IPS DF 19.7 (cell line): ENCODE data around the gene INHBC.
"Not testable (repeated sequence)": the region's sequence is repeated elsewhere in the genome, so short reads cannot be mapped to it uniquely, and the experiment has no call there.

Experiments used
- DNase-seq: peaks from one replicate; pipeline ENCODE4 v3.0.0-alpha.2; 2013; ENCODE audit warnings: low read depth, low spot score

INHBC gene

DNA sequence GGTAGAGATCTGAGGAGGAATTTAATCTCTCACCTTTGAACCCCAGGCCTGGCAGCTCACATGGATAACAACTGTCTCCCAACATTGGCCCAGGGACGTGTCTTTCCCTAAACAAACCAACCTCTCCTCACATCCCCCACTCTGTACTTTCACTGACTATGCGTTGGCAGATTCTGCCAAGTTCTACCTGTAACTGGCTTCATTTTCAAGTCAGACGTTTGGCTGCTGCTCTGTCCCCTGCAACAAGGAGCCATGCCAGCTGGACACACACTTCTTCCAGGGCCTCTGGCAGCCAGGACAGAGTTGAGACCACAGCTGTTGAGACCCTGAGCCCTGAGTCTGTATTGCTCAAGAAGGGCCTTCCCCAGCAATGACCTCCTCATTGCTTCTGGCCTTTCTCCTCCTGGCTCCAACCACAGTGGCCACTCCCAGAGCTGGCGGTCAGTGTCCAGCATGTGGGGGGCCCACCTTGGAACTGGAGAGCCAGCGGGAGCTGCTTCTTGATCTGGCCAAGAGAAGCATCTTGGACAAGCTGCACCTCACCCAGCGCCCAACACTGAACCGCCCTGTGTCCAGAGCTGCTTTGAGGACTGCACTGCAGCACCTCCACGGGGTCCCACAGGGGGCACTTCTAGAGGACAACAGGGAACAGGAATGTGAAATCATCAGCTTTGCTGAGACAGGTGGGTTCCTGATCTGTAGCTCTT is at the start of gene INHBC:
Gene INHBC (plus strand): TSS at position 268 of the 707 bp plus-strand sequence. CDS start 103 bp downstream, at position 371.
- no peak for DNase-seq

GRCh38 chr12:57385586-57385985 is 49.0 kb upstream of the INHBC start:
- no peak for DNase-seq

DNA sequence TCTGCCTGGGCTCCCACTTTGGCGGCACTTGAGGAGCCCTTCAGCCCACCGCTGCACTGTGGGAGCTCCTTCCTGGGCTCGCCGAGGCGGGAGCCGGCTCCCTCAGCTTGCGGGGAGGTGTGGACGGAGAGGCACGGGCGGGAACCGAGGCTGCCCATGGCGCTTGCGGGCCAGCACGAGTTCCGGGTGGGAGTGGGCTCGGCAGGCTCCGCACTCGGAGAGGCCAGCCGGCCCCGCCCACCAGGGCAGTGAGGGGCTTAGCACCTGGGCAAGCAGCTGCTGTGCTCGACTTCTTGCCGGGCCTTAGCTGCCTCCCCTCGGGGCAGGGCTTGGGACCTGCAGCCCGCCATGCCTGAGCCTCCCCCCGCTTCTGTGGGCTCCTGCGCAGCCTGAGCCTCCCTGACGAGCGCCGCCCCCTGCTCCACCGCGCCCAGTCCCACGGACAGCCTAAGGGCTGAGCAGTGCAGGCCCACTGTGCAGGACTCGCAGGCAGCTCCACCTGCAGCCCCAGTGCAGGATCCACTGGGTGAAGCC is 48.3 kb upstream of the INHBC start:
- DNase-seq, result no peak

DNA sequence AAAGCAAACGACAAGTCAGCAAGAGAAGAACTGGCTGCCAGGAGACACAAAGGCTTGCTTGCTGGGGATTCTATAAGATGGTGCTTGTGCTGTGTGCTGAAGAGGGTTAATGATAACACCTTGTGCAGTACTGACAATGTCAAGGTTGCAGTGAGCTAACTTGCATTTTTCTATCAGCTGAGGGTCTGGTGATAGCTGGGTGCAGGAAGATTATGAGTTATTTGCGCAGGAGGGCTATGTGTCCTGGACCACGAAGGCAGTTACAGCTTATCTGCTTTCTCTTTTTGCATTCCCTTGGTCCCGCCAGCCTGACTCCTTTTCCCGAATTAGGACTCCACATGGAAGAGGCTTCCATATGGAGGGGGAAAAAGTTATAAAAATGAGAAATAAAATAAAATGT is 46.2 kb upstream of the INHBC start:
- DNase-seq, result no peak

DNA sequence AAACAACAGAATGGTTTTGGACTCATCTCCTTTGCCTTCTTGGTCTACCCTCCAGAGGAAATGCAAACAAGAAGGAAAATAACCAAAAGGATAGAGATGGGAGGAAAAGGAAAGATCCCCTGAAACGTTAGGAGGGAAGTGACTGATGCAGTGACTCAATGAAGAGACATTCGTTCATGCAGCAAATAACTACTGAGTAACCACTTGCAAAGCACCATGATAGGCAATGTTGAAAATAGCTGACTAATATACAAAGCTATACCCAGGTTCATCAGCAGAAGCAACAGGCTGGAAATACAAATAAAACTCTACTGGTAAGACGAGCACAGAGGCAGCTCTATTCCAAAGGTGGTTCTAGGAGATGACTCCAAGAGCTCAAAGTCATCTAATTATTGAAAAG is 45.6 kb upstream of the INHBC start:
- DNase-seq, result no peak

DNA sequence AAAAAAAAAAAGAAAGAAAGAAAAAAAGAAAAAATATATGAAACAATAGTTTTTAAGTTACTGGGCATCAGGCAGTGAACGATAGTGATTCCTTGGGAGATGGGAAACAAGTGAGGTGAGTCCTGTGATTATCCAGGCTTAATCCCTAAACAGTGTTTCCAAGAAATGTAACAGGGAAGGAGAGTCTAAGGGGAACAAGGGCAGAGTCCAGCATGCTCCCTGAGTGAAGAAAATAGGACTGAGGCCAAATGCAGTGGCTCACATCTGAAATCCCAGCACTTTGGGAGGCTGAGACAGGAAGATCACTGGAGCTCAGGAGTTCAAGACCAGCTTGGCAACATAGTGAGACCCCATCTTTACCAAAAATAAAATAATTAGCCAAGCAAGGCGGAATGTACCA is 44.4 kb upstream of the INHBC start:
- DNase-seq, result no peak

DNA sequence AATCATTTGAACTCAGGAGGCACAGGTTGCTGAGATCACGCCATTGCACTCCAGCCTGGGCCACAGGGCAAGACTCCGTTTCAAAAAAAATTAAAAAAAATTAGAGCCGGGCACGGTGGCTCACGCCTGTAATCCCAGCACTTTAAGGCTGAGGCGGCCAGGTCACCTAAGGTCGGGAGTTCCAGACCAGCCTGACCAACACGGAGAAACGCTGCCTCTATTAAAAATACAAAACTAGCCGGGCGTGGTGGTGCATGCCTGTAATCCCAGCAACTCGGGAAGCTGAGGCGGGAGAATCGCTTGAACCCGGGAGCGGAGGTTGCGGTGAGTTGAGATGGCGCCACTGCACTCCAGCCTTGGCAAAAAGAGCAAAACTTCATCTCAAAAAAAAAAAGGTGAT is 39.5 kb upstream of the INHBC start:
- DNase-seq, result no peak

DNA sequence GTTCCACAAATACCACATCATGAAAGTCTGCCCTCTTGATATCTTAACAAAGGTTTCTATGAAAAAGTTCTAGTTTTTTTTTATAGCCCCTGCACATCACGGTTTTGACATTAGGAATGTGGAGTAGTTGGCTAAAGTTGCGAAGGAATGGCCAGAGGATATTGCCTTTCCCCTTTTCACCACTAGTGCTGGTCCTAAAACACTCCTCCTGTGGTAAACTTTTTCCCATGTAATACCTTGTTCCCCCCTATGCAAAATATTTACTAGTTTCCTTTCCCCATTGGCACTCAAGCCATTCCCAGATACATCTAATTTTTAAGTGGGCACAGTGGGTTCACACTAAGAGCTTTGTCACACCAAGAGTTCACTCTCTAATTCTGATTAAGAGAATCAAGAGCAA is 37.1 kb upstream of the INHBC start:
- no peak for DNase-seq

DNA sequence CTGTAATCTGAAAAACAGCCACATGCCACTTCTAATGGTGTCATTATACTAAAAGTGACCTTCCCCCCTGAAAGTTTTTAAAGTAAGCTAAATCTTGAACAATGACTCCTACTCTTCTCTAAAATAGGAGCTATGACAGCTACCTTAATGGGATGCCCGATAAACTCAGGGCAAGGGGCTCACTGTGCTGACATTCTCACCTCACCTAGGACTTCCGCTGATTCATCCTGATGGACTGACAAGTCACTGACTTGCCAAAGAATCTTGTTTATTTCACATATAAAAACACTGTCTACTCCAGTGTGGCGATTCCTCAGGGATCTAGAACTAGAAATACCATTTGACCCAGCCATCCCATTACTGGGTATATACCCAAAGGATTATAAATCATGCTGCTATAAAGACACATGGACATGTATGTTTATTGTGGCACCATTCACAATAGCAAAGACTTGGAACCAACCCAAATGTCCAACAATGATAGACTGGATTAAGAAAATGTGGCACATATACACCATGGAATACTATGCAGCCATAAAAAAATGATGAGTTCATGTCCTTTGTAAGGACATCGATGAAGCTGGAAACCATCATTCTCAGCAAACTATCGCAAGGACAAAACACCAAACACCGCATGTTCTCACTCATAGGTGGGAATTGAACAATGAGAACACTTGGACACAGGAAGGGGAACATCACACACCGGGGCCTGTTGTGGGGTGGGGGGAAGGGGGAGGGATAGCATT is 34.7 kb upstream of the INHBC start:
- DNase-seq, result not testable (repeated sequence)

- DNase-seq, result no peak
These were observed 33.4 kb upstream of the INHBC start for GRCh38 chr12:57401165-57401564.

- not testable (repeated sequence) for DNase-seq
These were observed 32.4 kb upstream of the INHBC start for GRCh38 chr12:57402156-57402555.

- no peak for DNase-seq
These were observed 29.5 kb upstream of the INHBC start for GRCh38 chr12:57404966-57405640.

DNA sequence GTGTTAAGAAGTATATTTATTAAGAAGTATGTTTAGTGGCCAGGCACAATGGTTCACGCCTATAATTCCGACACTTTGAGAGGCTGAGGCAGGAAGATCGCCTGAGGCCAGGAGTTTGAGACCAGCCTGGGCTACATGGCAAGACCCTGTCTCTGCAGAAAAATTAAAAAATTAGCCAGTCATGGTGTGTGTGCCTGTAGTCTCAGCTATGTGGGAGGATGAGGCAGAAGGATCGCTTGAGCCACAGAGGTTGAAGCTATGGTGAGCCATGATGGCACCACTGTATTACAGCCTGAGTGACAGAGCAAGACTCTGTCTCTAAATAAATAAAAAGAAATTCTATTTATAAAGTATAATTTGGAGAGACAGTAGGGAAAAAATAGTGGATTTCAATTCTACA is 24.1 kb upstream of the INHBC start:
- no peak for DNase-seq

DNA sequence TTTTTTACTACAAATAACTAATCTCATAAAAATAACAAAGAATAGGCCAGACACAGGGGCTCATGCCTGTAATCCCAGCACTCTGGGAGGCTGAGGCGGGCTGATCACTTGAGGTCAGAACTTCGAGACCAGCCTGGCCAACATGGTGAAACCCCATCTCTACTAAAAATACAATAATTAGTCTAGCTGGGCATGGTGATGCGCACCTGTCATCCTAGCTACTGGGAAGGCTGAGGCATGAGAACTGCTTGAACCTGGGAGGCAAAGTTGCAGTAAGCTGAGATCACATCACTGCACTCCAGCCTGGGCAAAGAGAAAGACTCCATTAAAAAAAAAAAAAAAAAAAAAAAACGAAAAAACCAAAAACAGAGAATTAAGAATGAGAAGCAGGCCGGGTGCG is 20.4 kb upstream of the INHBC start:
- not testable (repeated sequence) for DNase-seq

DNA sequence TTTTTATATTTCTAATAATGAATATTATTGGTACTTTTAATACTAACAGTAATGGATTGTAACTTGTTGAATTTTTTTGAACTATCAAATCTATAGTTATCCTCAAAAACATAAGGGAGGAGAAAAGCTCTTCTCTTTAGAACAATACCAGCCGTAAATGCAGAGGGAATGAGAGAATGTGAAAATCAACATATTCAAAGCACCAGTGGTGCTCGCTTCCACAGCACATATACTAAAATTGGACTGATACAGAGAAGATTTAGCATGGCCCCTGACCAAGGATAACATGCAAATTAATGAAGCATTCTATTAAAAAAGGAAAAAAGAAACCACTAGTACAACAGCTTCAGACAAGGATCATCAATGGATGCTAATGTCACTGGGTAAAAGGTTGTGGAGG is 19.5 kb upstream of the INHBC start:
- no peak for DNase-seq

- no peak for DNase-seq
These were observed 18.3 kb upstream of the INHBC start for GRCh38 chr12:57416039-57416996.

DNA sequence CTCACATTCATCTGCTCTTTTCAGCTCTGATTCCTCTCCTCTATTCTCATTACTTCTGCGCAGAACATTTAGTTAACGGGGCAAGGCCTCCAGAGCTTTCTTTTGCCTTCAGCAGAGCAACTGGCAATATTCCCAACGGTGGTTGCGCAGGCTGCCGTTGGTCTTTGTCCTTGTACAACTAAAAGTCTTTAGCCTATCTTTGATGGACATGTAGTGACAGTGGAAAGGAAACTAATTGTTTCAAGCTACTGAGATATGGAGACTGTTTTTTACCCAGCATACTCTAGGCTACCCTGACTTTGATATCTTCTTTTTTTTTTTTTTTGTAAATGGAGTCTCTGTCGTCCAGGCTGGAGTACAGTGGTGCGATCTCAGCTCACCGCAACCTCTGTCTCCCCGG is 16.3 kb upstream of the INHBC start:
- DNase-seq, result no peak

DNA sequence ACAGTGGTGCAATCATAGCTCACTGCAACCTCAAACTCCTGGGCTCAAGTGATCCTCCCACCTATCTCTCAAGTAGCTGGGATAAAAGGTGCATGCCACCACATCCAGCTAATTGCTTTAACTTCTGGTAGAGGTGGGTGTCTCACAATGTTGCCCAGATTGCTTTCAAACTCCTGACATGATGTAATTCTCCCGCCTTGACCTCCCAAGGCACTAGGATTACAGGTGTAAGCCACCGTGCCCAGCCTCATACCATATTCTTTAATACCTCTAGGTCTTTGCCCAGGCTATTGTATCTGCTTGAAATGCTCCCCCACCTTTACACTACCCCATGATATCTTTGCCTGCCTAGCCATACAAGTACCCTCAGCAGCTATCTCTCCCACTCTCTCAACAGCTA is 15.1 kb upstream of the INHBC start:
- no peak for DNase-seq

GRCh38 chr12:57420482-57420881 is 14.1 kb upstream of the INHBC start:
- DNase-seq, result no peak

DNA sequence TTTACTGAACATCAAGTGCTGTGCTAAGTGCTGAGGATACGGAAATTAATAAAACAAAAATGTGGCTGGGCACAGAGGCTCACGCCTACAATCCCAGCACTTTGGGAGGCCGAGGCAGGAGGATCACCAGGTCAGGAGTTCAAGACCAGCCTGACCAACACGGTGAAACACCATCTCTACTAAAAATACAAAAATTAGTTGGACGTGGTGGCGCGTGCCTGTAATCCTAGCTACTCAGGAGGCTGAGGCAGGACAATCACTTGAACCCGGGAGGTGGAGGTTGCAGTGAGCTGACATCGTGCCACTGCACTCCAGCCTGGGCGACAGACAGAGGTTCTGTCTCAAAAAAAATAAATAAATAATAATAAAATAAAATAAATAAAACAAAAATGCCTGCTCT is 7.6 kb upstream of the INHBC start:
- DNase-seq, result not testable (repeated sequence)

DNA sequence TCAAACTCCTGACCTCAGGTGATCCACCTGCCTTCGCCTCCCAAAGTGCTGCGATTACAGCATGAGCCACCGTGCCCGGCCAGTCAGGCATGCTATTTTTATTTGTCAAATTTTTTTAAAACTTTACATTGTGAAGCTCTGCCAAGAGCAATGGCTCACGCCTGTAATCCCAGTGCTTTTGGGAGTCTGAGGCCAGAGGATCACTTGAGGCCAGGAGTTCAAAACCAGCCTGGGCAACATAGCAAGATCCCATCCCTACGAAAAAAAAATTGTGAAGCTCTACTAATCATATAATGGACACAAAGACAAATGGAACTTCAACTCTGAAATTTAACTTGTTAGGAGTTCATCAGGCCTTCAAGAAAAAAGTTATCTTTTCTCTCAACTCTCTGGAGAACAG is 5.6 kb upstream of the INHBC start:
- DNase-seq, result no peak
